ENCODE measurements around the gene KRTAP2-2. TPM values are rescaled to one million over a fixed set of nuclear protein-coding genes. Genes with fewer than 3 reads are reported as not detected.

The KRTAP2-2 gene
- total RNA-seq, 1 donor from 2014 or later = not detected

DNA sequence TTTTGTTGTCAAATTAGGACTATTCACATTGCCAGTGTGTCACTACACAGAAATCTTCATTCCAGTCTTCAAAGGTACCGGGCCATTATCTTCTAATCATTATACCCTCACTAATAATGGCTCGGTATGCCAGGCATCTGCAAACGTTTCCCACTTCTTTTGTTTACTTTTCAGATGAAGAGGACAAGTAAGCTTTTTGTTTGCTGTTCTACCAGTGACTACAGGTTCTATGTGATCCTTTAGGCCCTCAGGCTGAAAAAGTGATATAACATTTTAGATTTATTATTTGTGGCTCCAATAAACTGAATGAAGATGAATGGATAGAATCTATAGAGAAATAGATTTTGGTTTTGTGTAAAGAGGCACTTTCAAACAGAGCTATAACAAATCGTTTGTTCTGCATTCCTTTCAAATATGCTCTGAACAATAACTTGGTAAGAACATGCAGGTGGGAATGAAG, 45.7 kb downstream of the KRTAP2-2 start:
- Mint-ChIP-seq H3K27me3 (peaks cover 12% of the 10 kb centered on the region), H3K4me1 (no peaks in the 10 kb centered on the region), H3K9me3 (no peaks in the 10 kb centered on the region), H3K4me3 (no peak overlapping the region), H3K36me3 (ENCODE audit: low read depth) (no peaks in the 10 kb centered on the region), H3K27ac (no peak overlapping the region)
- TF ChIP-seq, protein P1, sequence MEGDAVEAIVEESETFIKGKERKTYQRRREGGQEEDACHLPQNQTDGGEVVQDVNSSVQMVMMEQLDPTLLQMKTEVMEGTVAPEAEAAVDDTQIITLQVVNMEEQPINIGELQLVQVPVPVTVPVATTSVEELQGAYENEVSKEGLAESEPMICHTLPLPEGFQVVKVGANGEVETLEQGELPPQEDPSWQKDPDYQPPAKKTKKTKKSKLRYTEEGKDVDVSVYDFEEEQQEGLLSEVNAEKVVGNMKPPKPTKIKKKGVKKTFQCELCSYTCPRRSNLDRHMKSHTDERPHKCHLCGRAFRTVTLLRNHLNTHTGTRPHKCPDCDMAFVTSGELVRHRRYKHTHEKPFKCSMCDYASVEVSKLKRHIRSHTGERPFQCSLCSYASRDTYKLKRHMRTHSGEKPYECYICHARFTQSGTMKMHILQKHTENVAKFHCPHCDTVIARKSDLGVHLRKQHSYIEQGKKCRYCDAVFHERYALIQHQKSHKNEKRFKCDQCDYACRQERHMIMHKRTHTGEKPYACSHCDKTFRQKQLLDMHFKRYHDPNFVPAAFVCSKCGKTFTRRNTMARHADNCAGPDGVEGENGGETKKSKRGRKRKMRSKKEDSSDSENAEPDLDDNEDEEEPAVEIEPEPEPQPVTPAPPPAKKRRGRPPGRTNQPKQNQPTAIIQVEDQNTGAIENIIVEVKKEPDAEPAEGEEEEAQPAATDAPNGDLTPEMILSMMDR (IDR thresholded peaks at IDR 0.05) = no peak
- ChIA-PET POLR2A (no interaction called here), CTCF (no interaction called here)
- DNase-seq = no peak
- intact Hi-C loops (cut with micrococcal nuclease) = no loop called here
- ATAC-seq (ENCODE audit: low read depth) = no peak

DNA sequence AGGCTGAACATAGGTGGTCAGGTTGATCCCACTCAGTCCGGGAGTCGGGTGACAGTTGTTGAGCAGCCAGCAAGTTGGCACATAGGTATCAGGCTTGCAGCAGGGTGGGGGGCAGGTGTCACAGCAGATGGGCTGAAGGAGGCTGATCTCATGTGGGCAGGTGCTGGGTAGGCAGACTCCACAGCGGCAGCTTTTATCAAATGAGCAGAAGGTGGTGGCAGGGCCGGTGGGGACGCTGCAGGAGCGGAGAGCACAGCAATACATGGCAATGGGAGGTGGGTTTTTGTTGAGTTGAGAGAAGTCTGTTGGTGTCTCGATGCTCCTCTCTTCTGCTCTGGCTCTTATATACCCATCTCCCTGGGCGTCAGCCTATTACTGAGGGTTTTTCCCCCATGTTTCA, 46.2 kb downstream of the KRTAP2-2 start, which contains the start of gene KRTAP3-1:
Gene KRTAP3-1 (minus strand): TSS at position 318 of the 400 bp plus-strand sequence. CDS start 54 bp downstream, at position 264.
- intact Hi-C loops (cut with micrococcal nuclease) = no loop called here
- Mint-ChIP-seq H3K9me3 (no peaks in the 10 kb centered on the region), H3K27me3 (peaks cover 14% of the 10 kb centered on the region), H3K27ac (no peak within 1 kb of the TSS), H3K36me3 (ENCODE audit: low read depth) (no peaks in the 10 kb centered on the region), H3K4me3 (no peak within 1 kb of the TSS), H3K4me1 (no peaks in the 10 kb centered on the region)
- no peak for DNase-seq
- POLR2A ChIA-PET = no interaction called here
- ATAC-seq (ENCODE audit: low read depth) = no peak
- TF ChIP-seq, protein P1 (IDR thresholded peaks at IDR 0.05) = no peak
- CTCF ChIA-PET = no interaction called here

Other genes with a start within 250 kb of the KRTAP2-2 start
- gene KRT10, start 232.6 kb downstream of the KRTAP2-2 start, total RNA-seq = 40.7 and 46.7 TPM in 2 replicates
- not detected in 2 replicates for gene KRT12, start 188.0 kb downstream of the KRTAP2-2 start, total RNA-seq
- gene KRT20, start 170.0 kb downstream of the KRTAP2-2 start, total RNA-seq = not detected in 2 replicates
- gene KRT23, start 117.6 kb downstream of the KRTAP2-2 start, total RNA-seq = not detected in 2 replicates
- gene KRT39, start 88.3 kb downstream of the KRTAP2-2 start, total RNA-seq = not detected in 2 replicates
- not detected in 2 replicates for gene KRT40, start 70.9 kb downstream of the KRTAP2-2 start, total RNA-seq
- not detected in 2 replicates for gene KRTAP3-3, start 61.1 kb downstream of the KRTAP2-2 start, total RNA-seq
- gene KRTAP3-2, start 55.3 kb downstream of the KRTAP2-2 start, total RNA-seq = not detected in 2 replicates
- not detected in 2 replicates for gene KRTAP3-1, start 46.1 kb downstream of the KRTAP2-2 start, total RNA-seq
- gene KRTAP1-5, start 28.0 kb downstream of the KRTAP2-2 start, total RNA-seq = not detected in 2 replicates
- gene KRTAP1-4, start 25.0 kb downstream of the KRTAP2-2 start, total RNA-seq = not detected in 2 replicates
- gene KRTAP1-3, start 20.4 kb downstream of the KRTAP2-2 start, total RNA-seq = not detected in 2 replicates
- gene KRTAP1-1, start 13.8 kb downstream of the KRTAP2-2 start, total RNA-seq = not detected in 2 replicates
- gene KRTAP2-1, start 7.9 kb downstream of the KRTAP2-2 start, total RNA-seq = not detected in 2 replicates
- not detected in 2 replicates for gene KRTAP2-3, start 4.9 kb upstream of the KRTAP2-2 start, total RNA-seq
- gene KRTAP2-4, start 10.6 kb upstream of the KRTAP2-2 start, total RNA-seq = not detected in 2 replicates
- gene KRTAP4-7, start 28.9 kb upstream of the KRTAP2-2 start, total RNA-seq = not detected in 2 replicates
- not detected in 2 replicates for gene KRTAP4-8, start 42.9 kb upstream of the KRTAP2-2 start, total RNA-seq
- not detected in 2 replicates for gene KRTAP4-16, start 47.0 kb upstream of the KRTAP2-2 start, total RNA-seq
- gene KRTAP4-9, start 50.2 kb upstream of the KRTAP2-2 start, total RNA-seq = not detected in 2 replicates
- not detected in 2 replicates for gene KRTAP4-11, start 63.1 kb upstream of the KRTAP2-2 start, total RNA-seq
- not detected in 2 replicates for gene KRTAP4-12, start 69.0 kb upstream of the KRTAP2-2 start, total RNA-seq
- gene KRTAP4-6, start 85.3 kb upstream of the KRTAP2-2 start, total RNA-seq = not detected in 2 replicates
- gene KRTAP4-5, start 94.6 kb upstream of the KRTAP2-2 start, total RNA-seq = not detected in 2 replicates
- gene KRTAP4-4, start 105.5 kb upstream of the KRTAP2-2 start, total RNA-seq = not detected in 2 replicates
- not detected in 2 replicates for gene KRTAP4-3, start 113.0 kb upstream of the KRTAP2-2 start, total RNA-seq
- not detected in 2 replicates for gene KRTAP4-2, start 123.0 kb upstream of the KRTAP2-2 start, total RNA-seq
- not detected in 2 replicates for gene KRTAP4-1, start 129.7 kb upstream of the KRTAP2-2 start, total RNA-seq
- not detected in 2 replicates for gene KRTAP9-1, start 134.7 kb upstream of the KRTAP2-2 start, total RNA-seq
- not detected in 2 replicates for gene KRTAP9-2, start 171.4 kb upstream of the KRTAP2-2 start, total RNA-seq
- gene KRTAP9-3, start 177.2 kb upstream of the KRTAP2-2 start, total RNA-seq = not detected in 2 replicates
- gene KRTAP9-8, start 182.8 kb upstream of the KRTAP2-2 start, total RNA-seq = not detected in 2 replicates
- not detected in 2 replicates for gene KRTAP9-4, start 194.5 kb upstream of the KRTAP2-2 start, total RNA-seq
- not detected in 2 replicates for gene KRTAP9-9, start 200.2 kb upstream of the KRTAP2-2 start, total RNA-seq
- not detected in 2 replicates for gene KRTAP9-6, start 210.1 kb upstream of the KRTAP2-2 start, total RNA-seq
- gene KRTAP9-7, start 220.5 kb upstream of the KRTAP2-2 start, total RNA-seq = not detected in 2 replicates
- gene KRTAP29-1, start 247.6 kb upstream of the KRTAP2-2 start, total RNA-seq = not detected in 2 replicates

Data from activated B cell treated with CpG ODN at 0.5 μM for 24 hours (primary cell).